GM12874 (cell line): ENCODE data around the gene BRINP2.

ENCODE experiments used
- CTCF ChIP-seq: IDR thresholded peaks from 2 replicates; pipeline ENCODE4 v1.5.1; 2011; ENCODE audit warnings: low read depth, mild to moderate bottlenecking, control low read depth, low read length, moderate library complexity; ENCODE audit not compliant: insufficient read depth

BRINP2 gene

GRCh38 chr1:177170756-177171535 is at the start of gene BRINP2:
Gene BRINP2, plus strand, starts transcription at chr1:177170958. Its CDS starts 58,919 bp downstream, at chr1:177229877.
- TF ChIP-seq CTCF, result no peak

DNA sequence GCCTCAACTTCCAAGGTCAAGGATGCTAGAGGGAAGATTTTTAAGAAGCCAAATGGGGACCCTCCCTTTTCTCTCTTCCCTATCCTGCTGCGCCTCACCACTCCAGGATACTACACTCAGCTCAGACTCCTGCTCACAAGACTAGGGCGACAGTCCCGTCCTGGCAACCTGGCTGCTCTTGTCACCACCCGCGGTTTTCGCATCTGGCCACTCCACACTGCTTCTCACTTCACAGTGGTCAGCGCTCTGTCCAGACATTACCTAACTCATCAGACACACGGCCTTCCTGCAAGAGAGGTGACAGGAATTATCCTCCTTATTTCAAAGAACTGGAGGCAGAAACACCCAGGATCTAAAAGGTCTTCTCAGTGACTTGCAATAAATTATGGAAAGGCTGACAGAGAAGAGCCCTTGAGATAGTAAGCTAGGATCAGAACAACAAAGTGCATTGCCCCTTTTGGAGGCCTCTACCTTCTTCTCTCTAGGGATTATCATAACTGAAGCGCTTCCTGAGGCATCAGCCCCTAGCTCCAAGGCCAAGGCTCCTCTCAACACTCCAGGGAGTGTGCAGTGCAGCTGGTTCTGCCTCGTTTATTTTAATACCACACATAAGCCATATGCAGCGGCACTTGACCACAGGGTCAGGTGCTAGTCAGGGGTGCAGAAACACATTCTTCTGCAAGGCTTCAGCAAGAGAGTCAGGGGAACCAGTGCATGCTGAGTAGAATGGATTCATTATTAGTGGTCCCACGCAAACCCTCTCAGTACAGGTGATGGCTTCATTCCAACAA is 48.1 kb upstream of the BRINP2 start:
- TF ChIP-seq CTCF, result no peak

DNA sequence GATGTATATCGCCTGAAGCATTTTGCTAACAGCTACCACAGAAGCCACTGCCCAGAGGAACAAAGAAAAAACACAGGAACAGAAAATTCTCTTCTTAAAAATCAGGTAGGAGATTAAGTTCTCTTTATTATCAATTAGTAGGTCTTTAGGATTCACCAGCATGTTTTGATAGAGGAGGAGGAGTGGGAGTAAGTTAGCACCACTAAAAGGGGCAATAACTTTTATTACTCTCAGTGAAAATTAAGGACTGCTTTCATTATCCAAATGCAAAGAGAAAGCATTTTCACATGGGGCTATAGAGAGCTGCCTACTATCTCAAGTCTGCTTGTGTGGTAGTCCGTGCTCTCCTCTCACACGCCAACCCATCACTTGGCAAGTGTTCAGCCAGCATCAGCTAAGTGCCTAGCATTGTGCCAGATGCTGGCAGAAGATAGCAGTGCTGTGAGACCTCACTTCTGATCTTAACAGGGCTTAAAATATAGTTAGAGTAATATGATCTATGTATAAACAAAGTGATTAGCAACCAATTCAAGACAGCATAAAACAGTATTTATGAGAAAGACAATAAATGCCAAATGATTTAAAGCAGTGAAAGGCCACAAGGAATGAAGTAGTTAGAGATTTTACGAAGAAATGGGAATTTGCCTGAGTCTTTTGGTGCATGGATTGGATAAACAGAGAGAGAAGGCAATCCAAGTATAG is 46.0 kb upstream of the BRINP2 start:
- TF ChIP-seq CTCF, result no peak

GRCh38 chr1:177126267-177126666 is 44.5 kb upstream of the BRINP2 start:
- TF ChIP-seq CTCF, result no peak

GRCh38 chr1:177128665-177129281 is 42.0 kb upstream of the BRINP2 start:
- no peak for TF ChIP-seq CTCF

DNA sequence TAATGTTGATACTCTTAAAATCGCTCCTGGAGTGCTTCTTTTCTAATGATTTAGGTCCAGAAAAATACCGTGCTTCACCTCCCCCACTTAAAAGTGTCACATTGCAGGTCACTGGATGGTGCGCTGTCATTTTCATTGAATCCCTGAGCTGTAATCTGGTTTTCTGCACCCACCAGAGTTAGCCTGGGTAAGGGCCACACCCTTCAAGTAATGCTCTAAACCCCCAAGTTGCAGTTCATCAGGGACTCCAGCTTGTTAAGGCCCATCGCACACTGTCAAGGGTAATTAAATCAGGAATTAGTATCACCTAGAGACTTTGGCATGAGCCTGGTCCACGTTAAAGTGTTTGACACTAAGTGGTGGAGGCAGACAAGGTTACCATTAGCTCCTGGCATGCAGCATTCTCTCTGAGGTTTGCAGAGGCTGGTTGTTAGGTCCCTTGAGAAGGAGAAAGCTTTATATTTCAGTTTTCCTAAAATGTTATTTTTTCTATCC is 40.3 kb upstream of the BRINP2 start:
- no peak for TF ChIP-seq CTCF
